HEK293 (cell line): ENCODE results near the gene NOL3.

Experiments
- CTCF ChIA-PET: fragments of 350-600 bp; formaldehyde crosslinking; extraction: SDS; loops from one replicate; lab custom pipeline; 2021; ENCODE audit warnings: antibody characterized with exemption; lab: Yijun Ruan, JAX
- POLR2A ChIA-PET: fragments of 300-600 bp; formaldehyde crosslinking; extraction: SDS; loops from one replicate; lab custom pipeline; 2020; ENCODE audit warnings: antibody characterized with exemption, inconsistent platforms; lab: Yijun Ruan, JAX
- H3K27ac ChIP-seq: fragments of 200-500 bp; sonication (Bioruptor generic); 2 replicates; pipeline ENCODE4 v1.5.1; 2014; ENCODE audit warnings: low read depth, low read length, control low read depth, inconsistent platforms; ENCODE audit errors: extremely low read depth
- H3K36me3 ChIP-seq, 2 experiments: fragments of 200-500 bp in 1 of 2; sonication (Bioruptor generic) in 1 of 2; 1 replicate in 1 of 2; 2 replicates in 1 of 2; pipeline ENCODE4 v1.5.1; 2014 to 2017; ENCODE audit warnings: inconsistent platforms in 2 of 2, low read length in 2 of 2; ENCODE audit not compliant: control insufficient read depth in 2 of 2, insufficient read depth in 1 of 2
- H3K4me1 ChIP-seq: fragments of 200-500 bp; sonication (Bioruptor generic); 2 replicates; pipeline ENCODE4 v1.5.1; 2014; ENCODE audit warnings: mild to moderate bottlenecking, low read length, inconsistent platforms; ENCODE audit not compliant: control insufficient read depth, insufficient read depth
- H3K4me3 ChIP-seq: 2 replicates; pipeline ENCODE4 v1.5.1; 2011; ENCODE audit warnings: low read depth, mild to moderate bottlenecking, control low read depth, low read length, moderate library complexity
- H3K9me3 ChIP-seq: fragments of 200-500 bp; sonication (Bioruptor generic); 2 replicates; pipeline ENCODE4 v1.5.1; 2014; ENCODE audit warnings: low read depth, low read length, inconsistent platforms; ENCODE audit not compliant: control insufficient read depth, insufficient read depth
- BCL6B ChIP-seq: fragments of 450-650 bp; formaldehyde crosslinking; IDR thresholded peaks from 2 replicates; pipeline ENCODE4 v1.5.1; 2017; ENCODE audit warnings: missing biosample characterization, missing genetic modification characterization
- ELK4 ChIP-seq: IDR thresholded peaks from 2 replicates; pipeline ENCODE4 v1.6.1; 2011; ENCODE audit warnings: mild to moderate bottlenecking, low read depth, low read length, borderline replicate concordance
- GLI2 ChIP-seq: fragments of 450-650 bp; formaldehyde crosslinking; IDR thresholded peaks from 2 replicates; pipeline ENCODE4; 2017; ENCODE audit warnings: missing biosample characterization, missing genetic modification characterization, low read depth, borderline replicate concordance
- GLIS2 ChIP-seq: fragments of 450-650 bp; formaldehyde crosslinking; IDR thresholded peaks from 2 replicates; pipeline ENCODE4 v1.5.1; 2016; ENCODE audit warnings: missing biosample characterization, missing genetic modification characterization
- PRDM2 ChIP-seq: fragments of 450-650 bp; formaldehyde crosslinking; IDR thresholded peaks from 2 replicates; pipeline ENCODE4 v1.5.1; 2016; ENCODE audit warnings: missing biosample characterization, missing genetic modification characterization, borderline replicate concordance
- SCRT2 ChIP-seq: fragments of 450-650 bp; formaldehyde crosslinking; IDR thresholded peaks from 2 replicates; pipeline ENCODE4 v1.5.1; 2016; ENCODE audit warnings: missing biosample characterization, missing genetic modification characterization
- TRIM28 ChIP-seq: IDR thresholded peaks from 2 replicates; pipeline ENCODE4 v1.6.1; 2011; ENCODE audit warnings: low read length, control low read depth, borderline replicate concordance
- ZFP3 ChIP-seq: fragments of 450-650 bp; formaldehyde crosslinking; IDR thresholded peaks from 2 replicates; pipeline ENCODE4 v1.5.1; 2016; ENCODE audit warnings: low read depth, missing biosample characterization, missing genetic modification characterization
- ZNF121 ChIP-seq: fragments of 450-650 bp; formaldehyde crosslinking; IDR thresholded peaks from 2 replicates; pipeline ENCODE4 v1.5.1; 2016; ENCODE audit warnings: missing biosample characterization, missing genetic modification characterization
- ZNF169 ChIP-seq: fragments of 450-650 bp; formaldehyde crosslinking; IDR thresholded peaks from 2 replicates; pipeline ENCODE4 v1.5.1; 2016; ENCODE audit warnings: missing biosample characterization, missing genetic modification characterization
- ZNF2 ChIP-seq: fragments of 450-650 bp; formaldehyde crosslinking; IDR thresholded peaks from 2 replicates; pipeline ENCODE4 v1.5.1; 2016; ENCODE audit warnings: missing biosample characterization, missing genetic modification characterization
- ZNF280C ChIP-seq: fragments of 450-650 bp; formaldehyde crosslinking; IDR thresholded peaks from 2 replicates; pipeline ENCODE4 v1.5.1; 2016; ENCODE audit warnings: missing biosample characterization, missing genetic modification characterization
- ZNF335 ChIP-seq: fragments of 450-650 bp; formaldehyde crosslinking; conservative IDR thresholded peaks from 2 replicates; pipeline ENCODE4 v1.5.1; 2016; ENCODE audit warnings: missing biosample characterization, missing genetic modification characterization
- ZNF529 ChIP-seq: fragments of 450-650 bp; formaldehyde crosslinking; IDR thresholded peaks from 2 replicates; pipeline ENCODE4 v1.5.1; 2017; ENCODE audit warnings: missing genetic modification characterization, missing biosample characterization; ENCODE audit not compliant: insufficient replicate concordance
- ZNF549 ChIP-seq: fragments of 450-650 bp; IDR thresholded peaks from 2 replicates; pipeline ENCODE4 v1.5.1; 2018; ENCODE audit warnings: missing biosample characterization, missing genetic modification characterization, mild to moderate bottlenecking, inconsistent platforms, moderate library complexity
- ZNF670 ChIP-seq: fragments of 450-650 bp; formaldehyde crosslinking; IDR thresholded peaks from 2 replicates; pipeline ENCODE4 v1.5.1; 2016; ENCODE audit warnings: missing biosample characterization, missing genetic modification characterization, low read depth
- ZNF776 ChIP-seq: fragments of 450-650 bp; formaldehyde crosslinking; IDR thresholded peaks from 2 replicates; pipeline ENCODE4 v1.5.0; 2017; ENCODE audit warnings: missing biosample characterization, missing genetic modification characterization, borderline replicate concordance
- ZNF777 ChIP-seq: fragments of 450-650 bp; formaldehyde crosslinking; IDR thresholded peaks from 2 replicates; pipeline ENCODE4 v1.5.1; 2017; ENCODE audit warnings: missing biosample characterization, missing genetic modification characterization, borderline replicate concordance
- ZSCAN5A ChIP-seq: fragments of 450-650 bp; formaldehyde crosslinking; IDR thresholded peaks from 2 replicates; pipeline ENCODE4 v1.5.1; 2016; ENCODE audit warnings: missing biosample characterization, missing genetic modification characterization
- TF ChIP-seq, protein P1 (sequence below): fragments of 450-650 bp; formaldehyde crosslinking; IDR thresholded peaks from 2 replicates; pipeline ENCODE4 v1.5.1; 2017; ENCODE audit warnings: missing biosample characterization, missing genetic modification characterization

The NOL3 gene

GRCh38 chr16:67148221-67148620 lies 22.1 kb upstream of the NOL3 start:
- ChIA-PET CTCF (no interaction called here), POLR2A (no interaction called here)
- Histone ChIP-seq H3K9me3 (no peaks in the 10 kb centered on the region), H3K4me1 (0 out of 2 replicates have a peak, but pooled peaks cover 3% of the 10 kb centered on the region), H3K36me3 (peaks cover 5 to 63% of the 10 kb centered on the region in 2 experiments; a peak in 2 of 3 replicates), H3K4me3 (no peak overlapping the region), H3K27ac (no peak overlapping the region)
- no peak for TF ChIP-seq ZNF670
- TF ChIP-seq ZNF776 (tag by site-specific recombination): no peak
- no peak for TF ChIP-seq ZNF529
- TF ChIP-seq ZNF169: no peak
- no peak for TF ChIP-seq GLIS2 (tag by site-specific recombination)
- TF ChIP-seq TRIM28: no peak
- TF ChIP-seq ZNF335: no peak

DNA sequence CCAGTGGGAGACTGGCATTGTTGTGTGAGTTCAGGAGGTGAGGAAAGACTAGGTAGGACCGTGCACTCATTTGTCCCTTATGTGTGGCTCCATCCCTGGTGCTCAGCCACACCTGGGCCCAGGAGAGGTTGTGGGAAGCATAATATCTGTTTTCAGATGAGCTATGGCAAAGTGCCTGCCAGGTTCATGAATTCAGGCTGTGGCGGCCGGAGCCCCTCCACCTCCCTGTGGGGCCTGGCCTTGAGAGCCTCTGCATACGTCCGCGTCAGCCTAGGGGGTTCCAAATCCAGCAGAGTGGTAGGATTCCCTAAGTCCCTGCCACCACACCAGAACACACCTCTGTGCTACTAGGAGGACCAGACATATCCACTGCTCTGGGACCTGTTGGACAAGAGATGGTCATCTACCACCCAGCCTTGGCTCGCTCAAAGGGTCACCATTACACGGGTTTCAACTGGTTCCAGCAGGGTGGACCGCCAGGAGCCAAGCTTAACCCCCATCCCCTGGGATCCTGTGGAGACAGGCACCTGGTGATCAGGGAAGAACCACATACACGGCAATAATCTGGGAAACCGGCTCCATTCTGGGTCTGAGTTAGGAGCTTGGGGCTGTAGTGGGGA lies 21.6 kb upstream of the NOL3 start:
- ChIA-PET POLR2A (interaction anchor here (0.6 kb wide), 1 partner anchor 265 kb away, joined by 5 read pairs; no protein-coding TSS in a partner anchor), CTCF (interaction anchor here (0.7 to 1.4 kb wide), 3 partner anchors 45 to 569 kb away, joined by 3 to 5 read pairs (median 3); partner anchors contain the start of gene CMTM2)
- no peak for TF ChIP-seq BCL6B (tag by site-specific recombination)
- TF ChIP-seq, protein P1, sequence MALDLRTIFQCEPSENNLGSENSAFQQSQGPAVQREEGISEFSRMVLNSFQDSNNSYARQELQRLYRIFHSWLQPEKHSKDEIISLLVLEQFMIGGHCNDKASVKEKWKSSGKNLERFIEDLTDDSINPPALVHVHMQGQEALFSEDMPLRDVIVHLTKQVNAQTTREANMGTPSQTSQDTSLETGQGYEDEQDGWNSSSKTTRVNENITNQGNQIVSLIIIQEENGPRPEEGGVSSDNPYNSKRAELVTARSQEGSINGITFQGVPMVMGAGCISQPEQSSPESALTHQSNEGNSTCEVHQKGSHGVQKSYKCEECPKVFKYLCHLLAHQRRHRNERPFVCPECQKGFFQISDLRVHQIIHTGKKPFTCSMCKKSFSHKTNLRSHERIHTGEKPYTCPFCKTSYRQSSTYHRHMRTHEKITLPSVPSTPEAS (tag by site-specific recombination): no peak
- no peak for TF ChIP-seq ZNF280C (tag by site-specific recombination)
- no peak for TF ChIP-seq ZNF121
- TF ChIP-seq ZNF549: no peak
- TF ChIP-seq ZSCAN5A: no peak
- TF ChIP-seq PRDM2: no peak
- TF ChIP-seq ZNF2 (tag by site-specific recombination): no peak
- no peak for TF ChIP-seq ELK4
- no peak for TF ChIP-seq GLI2
- no peak for TF ChIP-seq ZNF777 (tag by site-specific recombination)
- TF ChIP-seq SCRT2: 0 out of 2 replicates have a peak, but pooled peaks have one; percentile 21
- peak; percentile 64; the same call in 1 of the 2 replicates for TF ChIP-seq ZFP3 (tag by site-specific recombination)

More for the DNA sequence above, 21.6 kb upstream of the NOL3 start:
- no peaks in the 10 kb centered on the region for H3K9me3 ChIP-seq
- 0 out of 2 replicates have a peak, but pooled peaks cover 3% of the 10 kb centered on the region for H3K4me1 ChIP-seq
- H3K4me3 ChIP-seq: no peak overlapping the region
- H3K27ac ChIP-seq: no peak overlapping the region
- peaks cover 2 to 59% of the 10 kb centered on the region in 2 experiments; a peak in 2 of 3 replicates for H3K36me3 ChIP-seq
